Measurements from ENCODE around the gene TM6SF1.
"Not testable (repeated sequence)": the region's sequence is repeated elsewhere in the genome, so short reads cannot be mapped to it uniquely, and the experiment has no call there.

The TM6SF1 gene

DNA sequence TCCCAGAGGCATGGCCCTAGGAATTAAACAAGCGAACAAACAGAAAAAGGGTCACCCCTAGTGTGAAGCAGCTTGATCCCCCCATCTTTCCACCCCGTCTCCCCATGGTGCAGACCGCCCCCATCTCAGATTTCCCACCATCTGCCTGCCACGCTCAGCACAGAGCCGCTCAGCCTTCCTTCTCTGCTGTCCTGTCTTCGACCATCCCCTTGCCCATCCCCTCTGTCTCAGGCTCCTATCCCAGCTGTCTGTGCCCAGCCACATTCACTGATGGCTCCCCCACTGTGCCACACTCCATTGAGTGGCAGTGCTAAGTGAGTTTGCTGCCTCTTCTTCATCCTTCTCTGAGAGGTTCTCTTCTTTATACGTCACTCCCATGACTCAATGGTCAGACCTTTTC lies 28.7 kb upstream of the TM6SF1 start:
- Histone ChIP-seq H3K4me3 (no peak overlapping the region), H3K27ac (no peak overlapping the region)
- no peak for DNase-seq (ENCODE audit: low spot score)
- TF ChIP-seq, protein P1, sequence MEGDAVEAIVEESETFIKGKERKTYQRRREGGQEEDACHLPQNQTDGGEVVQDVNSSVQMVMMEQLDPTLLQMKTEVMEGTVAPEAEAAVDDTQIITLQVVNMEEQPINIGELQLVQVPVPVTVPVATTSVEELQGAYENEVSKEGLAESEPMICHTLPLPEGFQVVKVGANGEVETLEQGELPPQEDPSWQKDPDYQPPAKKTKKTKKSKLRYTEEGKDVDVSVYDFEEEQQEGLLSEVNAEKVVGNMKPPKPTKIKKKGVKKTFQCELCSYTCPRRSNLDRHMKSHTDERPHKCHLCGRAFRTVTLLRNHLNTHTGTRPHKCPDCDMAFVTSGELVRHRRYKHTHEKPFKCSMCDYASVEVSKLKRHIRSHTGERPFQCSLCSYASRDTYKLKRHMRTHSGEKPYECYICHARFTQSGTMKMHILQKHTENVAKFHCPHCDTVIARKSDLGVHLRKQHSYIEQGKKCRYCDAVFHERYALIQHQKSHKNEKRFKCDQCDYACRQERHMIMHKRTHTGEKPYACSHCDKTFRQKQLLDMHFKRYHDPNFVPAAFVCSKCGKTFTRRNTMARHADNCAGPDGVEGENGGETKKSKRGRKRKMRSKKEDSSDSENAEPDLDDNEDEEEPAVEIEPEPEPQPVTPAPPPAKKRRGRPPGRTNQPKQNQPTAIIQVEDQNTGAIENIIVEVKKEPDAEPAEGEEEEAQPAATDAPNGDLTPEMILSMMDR (IDR thresholded peaks at IDR 0.05), result no peak

DNA sequence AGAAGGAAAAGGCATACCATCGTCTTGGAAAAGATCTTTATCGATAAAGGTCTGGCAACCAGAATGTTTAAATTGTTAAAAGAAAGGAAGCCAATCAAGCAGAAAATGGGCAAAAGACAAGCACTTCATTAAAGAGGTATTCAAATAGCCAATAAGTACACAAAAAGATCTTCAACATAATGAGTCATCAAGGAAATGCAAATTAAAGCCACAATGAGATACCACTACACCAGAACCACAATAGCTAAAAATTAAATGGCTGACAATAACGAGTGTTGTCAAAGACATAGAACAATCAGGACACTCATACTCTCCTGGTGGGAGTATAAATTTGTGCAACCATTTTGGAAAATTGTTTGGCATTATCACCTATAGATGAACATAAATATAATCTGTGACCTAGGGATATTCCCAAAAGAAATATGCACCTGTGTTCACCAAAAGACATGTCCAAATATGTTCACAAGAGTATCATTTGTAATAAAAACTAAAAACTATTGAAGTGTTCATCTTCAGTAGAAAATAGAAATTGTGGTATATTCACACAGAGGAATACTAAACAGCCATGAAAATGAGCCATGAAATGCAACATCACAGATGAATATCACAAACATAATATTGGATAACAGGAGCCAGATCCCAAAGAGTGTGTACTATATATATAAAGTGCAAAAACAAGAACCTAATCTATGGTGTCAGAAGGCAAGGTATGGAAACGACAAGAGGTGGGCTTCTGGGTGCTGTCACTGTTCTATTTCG lies 26.0 kb upstream of the TM6SF1 start:
- TF ChIP-seq, protein P1 (IDR thresholded peaks at IDR 0.05), result no peak
- H3K4me3 ChIP-seq, result no peak overlapping the region
- DNase-seq (ENCODE audit: low spot score), result no peak
- no peak overlapping the region for H3K27ac ChIP-seq

DNA sequence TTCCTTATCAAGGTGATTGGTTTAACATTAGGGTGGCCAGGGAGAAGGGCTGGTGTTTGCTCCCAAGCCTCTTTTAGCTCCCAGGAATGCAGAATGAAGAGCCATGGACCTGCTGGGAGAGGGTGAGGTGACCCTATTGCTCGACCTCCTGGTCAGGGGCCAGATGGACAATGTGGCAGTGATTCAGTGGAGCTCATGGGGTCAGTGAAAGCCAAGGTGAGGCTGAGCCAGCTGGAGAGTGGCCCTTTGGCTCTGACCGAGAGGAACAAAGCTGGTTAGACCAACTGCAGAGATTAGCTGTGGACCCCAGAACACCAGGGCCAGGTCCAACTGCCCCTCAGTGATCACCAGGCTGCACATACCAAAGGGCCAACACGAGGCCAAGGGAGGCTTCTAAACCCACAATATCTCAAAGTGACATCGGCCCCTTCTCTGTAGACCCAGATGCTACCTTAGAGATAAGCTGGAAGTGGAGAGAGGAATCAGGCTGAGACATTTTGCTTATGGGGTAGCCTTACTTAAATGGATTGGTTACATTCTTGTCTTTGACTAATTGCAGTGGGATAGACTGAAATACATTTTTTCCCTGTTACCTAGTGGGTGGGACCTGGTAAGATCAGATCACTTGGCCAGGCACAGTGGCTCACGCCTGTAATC lies 24.6 kb upstream of the TM6SF1 start:
- TF ChIP-seq, protein P1 (IDR thresholded peaks at IDR 0.05), result no peak
- H3K4me3 ChIP-seq, result no peak overlapping the region
- H3K27ac ChIP-seq, result no peak overlapping the region
- DNase-seq (ENCODE audit: low spot score), result no peak

DNA sequence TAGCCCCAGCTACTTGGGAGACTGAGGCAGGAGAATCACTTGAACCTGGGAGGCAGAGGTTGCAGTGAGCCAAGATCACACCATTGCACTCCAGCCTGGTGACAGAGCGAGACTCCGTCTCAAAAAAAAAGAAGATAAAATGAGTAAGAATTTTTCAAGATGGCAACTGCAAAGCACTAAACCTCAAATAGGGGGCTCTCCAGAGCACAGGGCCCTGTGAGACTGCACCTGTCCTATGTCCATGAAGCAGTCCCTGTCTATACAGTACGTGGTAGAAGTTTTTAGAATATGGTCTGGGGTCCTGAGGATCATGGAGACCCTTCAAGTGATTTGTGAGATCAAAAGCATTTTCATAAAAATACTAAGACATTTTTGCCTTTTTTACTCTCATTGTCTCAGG lies 22.0 kb upstream of the TM6SF1 start:
- H3K4me3 ChIP-seq; DNase-seq (ENCODE audit: low spot score); H3K27ac ChIP-seq: not testable (repeated sequence)

DNA sequence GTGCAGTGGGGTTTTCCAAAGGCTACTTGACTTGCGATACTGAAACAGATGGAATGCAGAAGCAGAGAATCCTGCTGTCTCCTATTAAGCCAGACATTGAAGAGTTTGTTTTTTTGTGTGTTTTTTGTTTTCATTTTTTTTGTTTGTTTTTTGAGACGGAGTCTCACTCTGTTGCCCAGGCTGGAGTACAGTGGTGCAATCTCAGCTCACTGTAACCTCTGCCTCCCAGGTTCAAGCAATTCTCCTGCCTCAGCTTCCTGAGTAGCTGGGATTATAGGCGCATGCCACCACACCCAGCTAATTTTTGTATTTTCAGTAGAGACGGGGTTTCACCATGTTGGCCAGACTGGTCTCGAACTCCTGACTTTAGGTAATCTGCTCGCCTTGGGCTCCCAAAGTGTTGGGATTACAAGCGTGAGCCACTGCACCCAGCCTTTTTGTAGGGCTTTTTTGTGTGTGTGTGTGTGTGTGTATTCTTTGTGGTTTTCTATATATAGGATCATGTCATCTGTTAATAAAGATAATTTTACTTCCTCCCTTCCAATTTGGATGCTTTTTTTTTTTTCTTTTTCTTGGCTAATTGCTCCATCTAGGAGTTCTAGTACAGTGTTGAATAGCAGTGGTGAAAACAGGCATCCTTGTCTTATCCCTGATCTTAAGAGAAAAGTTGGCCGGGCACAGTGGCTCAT lies 21.4 kb upstream of the TM6SF1 start:
- H3K4me3 ChIP-seq, H3K27ac ChIP-seq: not testable (repeated sequence)

DNA sequence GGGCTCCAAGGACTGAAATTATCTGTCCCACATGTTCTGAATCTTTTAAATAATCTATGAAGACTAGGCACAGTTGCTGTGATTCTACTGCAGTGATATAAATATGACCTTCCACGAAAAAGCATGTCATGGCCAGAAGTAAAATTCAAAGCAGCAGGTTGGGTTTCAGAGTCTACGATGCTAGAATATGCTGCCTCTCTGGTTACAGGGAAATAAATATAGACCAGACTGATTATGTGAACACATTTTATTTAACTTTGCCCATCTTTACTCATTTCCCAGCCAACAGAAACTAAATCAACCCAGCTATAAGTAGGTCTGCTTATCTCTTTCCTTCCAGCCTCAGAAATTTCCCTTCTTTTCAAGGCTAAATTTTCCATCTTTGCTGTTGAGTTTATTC lies 19.9 kb upstream of the TM6SF1 start:
- H3K4me3 ChIP-seq, result no peak overlapping the region
- TF ChIP-seq, protein P1 (IDR thresholded peaks at IDR 0.05), result no peak
- H3K27ac ChIP-seq, result no peak overlapping the region
- no peak for DNase-seq (ENCODE audit: low spot score)

More for the DNA sequence above, 21.4 kb upstream of the TM6SF1 start:
- not testable (repeated sequence) for DNase-seq (ENCODE audit: low spot score)

DNA sequence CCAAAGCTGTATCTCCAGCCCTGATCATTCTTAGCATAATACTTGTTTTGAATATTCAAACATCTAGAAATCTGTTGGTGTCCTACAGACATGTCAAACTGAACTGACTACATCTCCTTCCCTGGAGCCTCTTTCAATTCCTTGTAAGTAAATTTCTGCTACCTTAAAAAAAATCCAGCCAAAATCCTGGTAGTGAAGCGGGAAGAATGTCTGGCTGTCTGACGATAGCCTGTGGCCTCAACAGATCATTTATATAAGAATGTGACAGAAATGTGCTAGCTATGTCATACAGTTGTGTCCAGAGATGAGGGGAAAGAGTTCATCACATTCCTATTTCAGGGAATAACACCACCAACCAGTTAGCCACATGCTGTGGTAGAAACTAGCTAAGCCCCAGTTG lies 18.6 kb upstream of the TM6SF1 start:
- no peak overlapping the region for H3K27ac ChIP-seq
- DNase-seq (ENCODE audit: low spot score), result no peak
- no peak overlapping the region for H3K4me3 ChIP-seq
- TF ChIP-seq, protein P1 (IDR thresholded peaks at IDR 0.05), result no peak

DNA sequence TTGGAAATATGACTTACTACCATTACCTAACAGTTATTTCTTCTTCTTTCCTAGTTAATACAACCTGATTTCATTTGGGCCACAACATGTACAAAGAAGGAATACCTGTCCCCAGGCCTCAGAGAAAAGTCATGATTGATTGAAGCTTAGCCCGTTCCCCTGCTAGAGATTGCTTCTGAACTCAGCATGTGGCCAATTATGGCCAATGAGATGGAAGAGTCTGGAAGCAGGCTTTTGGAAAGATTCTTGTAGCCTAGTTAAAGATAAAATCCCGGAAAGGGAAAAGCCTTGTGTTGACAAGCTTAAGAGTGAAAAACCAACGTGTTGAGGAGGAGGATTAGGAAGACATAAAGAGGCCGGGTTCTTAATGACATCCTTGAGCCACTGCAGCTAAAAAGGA lies 17.0 kb upstream of the TM6SF1 start:
- DNase-seq (ENCODE audit: low spot score), result no peak
- Histone ChIP-seq H3K4me3 (no peak overlapping the region), H3K27ac (no peak overlapping the region)
- TF ChIP-seq, protein P1 (IDR thresholded peaks at IDR 0.05), result no peak

DNA sequence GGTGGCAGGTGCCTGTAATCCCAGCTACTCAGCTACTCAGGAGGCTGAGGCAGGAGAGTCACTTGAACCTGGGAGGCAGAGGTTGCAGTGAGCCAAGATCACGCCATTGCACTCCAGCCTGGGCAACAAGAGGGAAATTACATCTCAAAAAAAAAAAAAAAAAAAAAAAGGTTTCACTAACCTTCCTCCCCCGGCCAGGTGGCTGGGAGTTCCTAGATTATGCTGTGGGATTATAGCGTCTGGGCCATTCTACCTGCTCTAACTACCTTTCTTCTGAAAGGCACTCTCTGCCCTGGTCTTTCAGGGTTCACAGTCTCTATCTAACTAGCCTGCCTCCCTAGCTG lies 15.5 kb upstream of the TM6SF1 start:
- peak overlapping the region in 1 of 2 donors; percentile 68 for H3K27ac ChIP-seq
- DNase-seq (ENCODE audit: low spot score); H3K4me3 ChIP-seq: not testable (repeated sequence)
